GM21526 (cell line): ENCODE measurements around the gene OSGEP.

ENCODE experiments used
- ATAC-seq: cut with Tn5 transposase; IDR thresholded peaks from one replicate; pipeline ENCODE4 v1.9.1; 2021; ENCODE audit warnings: moderate library complexity; ENCODE audit not compliant: unreplicated experiment, low FRiP score

The OSGEP gene

GRCh38 chr14:20400965-20401593 is 53.5 kb downstream of the OSGEP start:
- no peak for ATAC-seq

- no peak for ATAC-seq
Observed at GRCh38 chr14:20400589-20400964, 54.0 kb downstream of the OSGEP start.

DNA sequence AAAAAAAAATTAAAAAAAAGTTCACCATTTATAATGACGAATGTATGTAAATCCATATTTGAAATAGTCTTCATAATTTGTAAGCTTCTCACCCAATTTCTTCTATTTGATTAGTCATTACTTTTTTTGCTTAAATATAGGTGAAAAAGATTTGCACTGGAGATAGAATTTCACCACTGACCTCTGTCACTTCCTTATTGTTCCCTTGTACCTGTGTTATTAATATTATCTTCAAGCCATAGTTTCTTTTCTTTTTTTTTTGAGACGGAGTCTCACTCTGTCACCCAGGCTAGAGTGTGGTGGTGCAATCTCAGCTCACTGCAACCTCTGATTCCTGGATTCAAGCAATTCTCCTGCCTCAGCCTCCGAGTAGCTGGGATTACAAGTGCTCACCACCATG is 57.1 kb downstream of the OSGEP start:
- no peak for ATAC-seq
